Epithelial cell of prostate (primary cell): ENCODE measurements around the gene DTX4.
A peak's percentile ranks its signal among the peaks of the same experiment; 100 is the strongest.

ENCODE experiments used
- DNase-seq: peaks from one replicate; pipeline ENCODE4 v3.0.0-alpha.2; 2011; ENCODE audit warnings: low read depth, low spot score
- H3K27ac ChIP-seq: fragments of 450-650 bp; 2 replicates; pipeline ENCODE4 v1.5.1; 2017; ENCODE audit warnings: mild to moderate bottlenecking

Gene DTX4

DNA sequence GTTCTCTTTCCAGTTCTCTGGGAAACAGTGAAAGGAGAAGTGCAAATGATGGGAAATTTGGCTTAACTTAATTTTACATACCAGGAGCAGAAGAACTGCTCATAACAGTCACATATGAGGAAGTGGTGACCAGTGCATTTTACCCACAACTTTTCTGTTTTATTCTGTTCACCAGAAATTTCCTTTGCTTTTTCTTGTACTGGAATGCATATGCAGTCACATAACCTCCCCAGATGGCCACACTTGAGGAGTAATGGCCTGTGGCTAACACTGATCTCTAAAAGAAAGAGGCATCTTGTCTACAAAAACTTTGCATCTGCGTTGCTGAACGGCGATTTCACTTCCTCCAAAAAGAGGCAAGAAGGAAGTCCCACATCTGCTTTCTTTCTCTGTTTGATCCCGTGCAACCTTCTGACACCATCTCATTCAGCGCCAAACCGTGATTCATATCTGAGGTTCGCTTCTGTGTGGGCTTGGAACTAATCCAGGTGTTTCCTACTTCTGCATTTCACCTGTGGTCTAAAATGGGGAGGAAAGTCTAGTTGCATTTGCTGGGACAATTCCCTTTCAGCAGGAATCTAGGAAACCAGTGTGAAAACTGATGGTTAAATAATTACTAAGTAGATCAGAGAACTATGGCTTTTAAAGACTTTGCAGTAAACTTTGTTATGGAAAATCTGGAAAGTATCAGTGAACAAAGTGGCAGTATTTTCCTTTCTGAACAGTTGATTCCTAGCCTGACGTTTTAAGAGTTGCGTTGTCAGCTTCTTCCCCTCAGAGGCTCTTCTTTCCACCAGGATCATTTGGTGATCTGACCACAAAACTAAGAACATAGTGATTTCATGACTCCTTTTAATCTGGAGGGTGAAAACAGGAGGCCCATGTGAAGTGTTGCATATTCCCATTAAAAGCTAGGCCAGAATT is 45.0 kb downstream of the DTX4 start:
- no peak overlapping the region for H3K27ac ChIP-seq
- DNase-seq = peak; percentile 41

DNA sequence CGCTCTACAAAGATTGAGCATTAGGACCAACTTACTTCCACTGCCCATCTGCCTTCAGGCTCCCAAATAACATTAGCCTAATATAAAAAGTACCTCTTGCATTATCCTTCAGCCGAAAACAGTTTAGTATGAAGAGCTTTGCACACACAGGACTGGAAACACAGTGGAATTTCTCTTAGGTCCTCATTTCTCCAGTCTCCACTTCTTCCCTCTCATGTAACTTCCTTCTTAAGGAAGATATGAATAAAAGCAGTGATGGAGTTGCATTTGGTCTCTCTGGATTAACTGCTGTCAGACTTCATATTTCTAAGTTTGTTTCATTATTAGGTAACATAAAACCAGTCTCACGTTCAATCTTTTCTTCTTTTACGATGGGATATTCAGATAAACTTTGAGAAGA is 46.4 kb downstream of the DTX4 start:
- no peak for DNase-seq
- H3K27ac ChIP-seq = no peak overlapping the region

DNA sequence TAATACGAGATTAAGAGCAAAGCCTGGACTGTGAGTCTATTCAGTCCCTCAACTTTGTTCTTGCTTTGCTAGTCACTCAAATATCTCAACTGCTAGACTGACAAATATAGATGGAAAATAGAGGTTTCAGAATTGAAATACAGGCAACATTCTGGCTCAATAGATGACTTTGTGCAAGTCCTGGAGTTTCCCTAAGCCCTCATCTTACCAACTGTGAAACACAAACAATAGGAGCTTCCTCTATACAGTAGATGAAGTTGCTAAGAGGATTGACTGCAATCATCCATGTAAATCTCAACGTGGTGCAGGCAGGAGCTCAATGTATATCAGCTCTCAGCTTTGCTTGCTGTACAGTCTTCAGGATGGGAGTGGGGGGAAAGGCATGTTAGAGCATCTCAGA is 47.0 kb downstream of the DTX4 start:
- H3K27ac ChIP-seq = no peak overlapping the region
- DNase-seq = no peak

DNA sequence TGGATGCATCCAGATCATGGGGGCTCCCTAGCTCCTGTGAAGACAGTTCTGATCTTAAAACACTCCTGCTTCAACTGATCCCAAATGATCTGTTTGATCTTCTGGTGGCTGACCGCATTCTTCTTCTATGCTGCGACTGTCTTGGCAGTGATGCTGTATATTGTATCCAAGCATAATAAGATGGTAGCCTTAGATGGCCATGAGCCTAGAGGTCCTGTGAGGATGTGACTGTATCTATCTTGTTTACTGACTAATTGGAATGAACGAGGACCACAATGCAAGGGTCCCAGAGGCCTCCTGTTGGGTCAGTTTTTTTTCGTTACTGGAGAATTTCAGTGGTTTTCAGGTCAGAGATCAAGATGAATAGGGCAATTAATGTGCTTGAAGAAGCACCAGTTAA is 47.9 kb downstream of the DTX4 start:
- H3K27ac ChIP-seq = no peak overlapping the region

DNA sequence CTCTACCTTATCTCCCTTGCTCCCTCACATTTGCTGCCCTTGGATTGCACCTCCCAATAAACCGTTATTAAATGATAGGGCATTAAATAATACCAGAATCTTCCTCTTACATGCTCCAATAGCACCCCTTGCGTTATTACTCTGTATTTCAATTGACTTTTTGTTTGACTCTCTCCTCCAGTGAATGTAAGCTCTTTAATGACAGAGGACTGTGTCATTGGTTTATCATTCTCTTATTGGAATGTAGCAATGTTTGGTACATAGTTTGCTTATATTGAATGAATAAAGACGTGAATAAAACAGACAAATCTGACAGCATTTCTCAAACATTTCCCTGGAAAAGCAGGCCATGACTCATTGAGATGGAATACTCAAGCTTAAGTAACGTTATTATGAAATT is 49.5 kb downstream of the DTX4 start:
- peak overlapping the region; percentile 35 for H3K27ac ChIP-seq
- no peak for DNase-seq

More for the DNA sequence above, 47.9 kb downstream of the DTX4 start:
- no peak for DNase-seq

DNA sequence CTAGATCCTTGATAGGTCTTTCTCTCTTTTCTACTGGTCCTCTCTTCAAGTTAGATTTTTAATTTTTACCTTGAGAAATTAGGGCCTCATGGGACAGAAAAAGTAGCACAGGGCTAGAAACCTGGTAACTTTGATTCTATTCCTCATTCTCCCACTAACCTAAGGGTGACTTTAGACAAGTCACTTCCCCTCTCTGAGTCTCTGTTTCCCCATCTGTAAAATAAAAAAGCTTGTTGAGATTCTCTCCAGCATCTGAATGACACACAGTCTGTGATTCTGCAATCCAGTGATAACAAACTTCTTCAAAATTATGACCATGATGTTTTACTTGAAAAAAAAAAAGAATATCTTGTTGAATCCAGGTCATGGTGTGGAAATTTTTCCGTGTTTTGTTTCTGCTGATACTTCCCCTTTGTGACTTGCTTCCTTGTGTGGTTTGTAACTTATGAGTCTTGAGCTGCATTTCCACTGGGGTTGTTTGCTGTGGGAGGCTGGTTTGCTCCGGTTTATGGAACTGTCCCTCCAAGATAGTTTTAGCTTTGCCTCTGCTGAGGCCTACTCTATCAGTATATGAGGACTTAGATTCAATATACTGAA is 50.6 kb downstream of the DTX4 start:
- H3K27ac ChIP-seq = no peak overlapping the region
- no peak for DNase-seq

DNA sequence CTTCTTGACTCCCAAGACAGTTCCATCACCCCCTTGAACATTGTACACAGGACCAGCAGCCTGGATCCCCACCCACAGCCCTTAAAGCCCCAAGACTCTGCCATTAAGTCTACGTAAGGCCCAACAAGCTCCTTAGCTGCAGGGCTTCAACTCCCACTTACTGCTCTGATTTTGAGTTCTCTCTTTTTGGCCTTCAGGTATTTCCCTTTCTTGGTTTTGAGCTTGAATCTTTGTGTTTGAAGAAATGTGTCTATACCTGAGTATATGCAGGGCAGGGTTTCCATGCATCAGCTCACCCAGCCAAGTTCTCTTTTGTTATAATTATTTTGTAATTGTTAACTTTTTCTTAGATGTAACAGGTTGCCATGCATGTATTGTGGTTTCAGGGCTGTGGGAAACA is 51.2 kb downstream of the DTX4 start:
- no peak overlapping the region for H3K27ac ChIP-seq
- DNase-seq = no peak

DNA sequence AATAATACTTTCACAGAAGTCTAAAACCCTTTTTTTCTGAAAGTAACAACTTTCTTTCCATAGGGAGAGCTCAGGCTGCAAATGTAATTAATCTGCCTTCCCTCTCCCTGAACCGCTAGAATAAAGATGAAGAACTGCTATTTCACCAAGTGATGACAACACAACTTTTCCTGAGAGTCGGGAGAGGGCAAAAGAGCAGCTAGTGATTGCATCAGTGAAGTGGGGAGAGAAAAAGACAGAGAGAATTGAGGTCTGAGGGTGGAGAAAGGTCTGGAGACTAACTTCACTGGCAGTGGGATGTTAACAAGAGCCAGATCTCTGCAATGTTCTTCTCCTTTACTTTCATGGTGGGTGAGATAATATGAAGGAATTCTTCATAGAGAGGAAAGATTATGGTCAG is 51.7 kb downstream of the DTX4 start:
- H3K27ac ChIP-seq = no peak overlapping the region
- DNase-seq = no peak

DNA sequence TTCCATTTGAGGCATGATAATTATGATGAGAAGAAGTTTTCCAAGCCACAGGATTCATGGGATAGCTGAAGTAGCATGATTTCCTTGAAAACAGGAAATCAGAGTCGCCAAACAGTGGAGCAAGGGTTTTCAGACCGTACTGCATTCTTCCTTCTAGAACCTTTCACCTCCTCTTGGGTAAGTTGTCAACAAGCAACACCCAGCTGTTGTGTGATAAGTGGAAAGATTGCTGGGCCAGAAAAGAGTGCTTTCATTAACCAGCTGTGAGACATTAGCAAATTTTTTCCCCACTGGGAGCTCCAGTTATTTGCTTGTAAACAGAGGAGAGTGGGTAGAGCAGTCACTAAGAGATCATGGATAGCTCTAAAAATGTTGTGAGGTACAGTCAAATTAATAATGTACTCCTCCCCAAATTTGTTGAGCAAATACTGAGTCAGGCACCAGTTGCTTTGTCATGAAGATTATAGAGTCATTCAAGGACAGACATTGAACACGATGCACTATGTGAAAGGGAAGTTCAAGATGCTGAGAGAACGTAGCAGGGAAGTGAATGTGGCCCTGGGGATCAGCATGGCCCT is 52.5 kb downstream of the DTX4 start:
- no peak overlapping the region for H3K27ac ChIP-seq
- no peak for DNase-seq

DNA sequence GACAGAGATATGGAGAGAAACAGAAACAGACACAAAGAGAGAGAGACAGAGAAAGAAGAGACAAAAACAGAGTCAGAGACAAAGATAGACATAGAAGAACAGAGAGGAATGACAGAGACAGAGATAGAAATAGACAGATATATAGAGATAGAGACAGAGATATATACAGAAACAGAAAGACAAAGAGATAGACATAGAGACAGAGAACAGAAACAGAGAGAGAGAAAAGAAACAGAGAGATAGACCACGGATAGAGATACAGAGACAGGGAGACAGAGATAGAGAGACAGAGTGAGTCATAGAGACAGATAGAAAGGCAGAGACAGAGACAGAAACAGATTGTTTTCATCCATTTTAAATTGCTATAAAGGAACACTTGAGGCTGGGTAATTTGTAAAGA is 53.1 kb downstream of the DTX4 start:
- H3K27ac ChIP-seq = no peak overlapping the region
- no peak for DNase-seq

DNA sequence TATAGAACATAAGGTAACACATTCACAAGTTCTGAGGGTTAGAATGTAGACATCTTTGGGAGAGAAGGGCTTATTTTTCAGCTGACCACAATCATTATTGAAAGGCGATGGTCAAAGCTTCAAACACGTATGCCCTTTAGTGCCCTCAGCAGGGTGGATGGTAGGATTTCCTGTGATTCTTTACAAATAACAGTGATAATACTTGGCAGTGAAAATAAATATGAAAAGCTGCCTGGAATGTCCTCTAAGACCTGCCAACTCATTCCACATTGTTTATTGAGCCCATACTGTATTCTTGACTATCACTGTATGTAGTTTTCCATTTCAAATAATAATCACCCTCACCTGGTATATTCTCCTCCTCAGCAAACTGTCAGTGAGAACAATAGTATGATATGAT is 54.5 kb downstream of the DTX4 start:
- no peak for DNase-seq

DNA sequence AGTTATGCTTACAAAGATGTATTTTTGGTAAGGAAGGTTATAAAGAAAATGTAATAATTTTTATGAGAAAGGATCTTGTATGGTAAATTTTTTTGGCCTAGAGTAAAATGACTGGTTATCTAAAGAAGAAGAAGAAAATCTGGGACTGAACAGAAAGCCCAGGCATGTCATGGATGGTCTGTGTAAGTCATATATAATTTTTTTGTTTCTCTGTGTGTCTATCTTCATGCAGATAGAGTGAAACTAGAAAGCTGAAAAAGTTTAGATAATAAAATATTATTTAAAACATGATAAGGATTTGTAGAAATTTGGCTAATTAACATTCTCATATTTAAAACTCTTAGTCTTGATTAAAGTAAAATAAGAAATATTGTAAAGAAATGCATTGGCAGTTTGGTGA is 68.4 kb downstream of the DTX4 start:
- H3K27ac ChIP-seq = no peak overlapping the region

More for the DNA sequence above, 54.5 kb downstream of the DTX4 start:
- H3K27ac ChIP-seq = no peak overlapping the region

DNA sequence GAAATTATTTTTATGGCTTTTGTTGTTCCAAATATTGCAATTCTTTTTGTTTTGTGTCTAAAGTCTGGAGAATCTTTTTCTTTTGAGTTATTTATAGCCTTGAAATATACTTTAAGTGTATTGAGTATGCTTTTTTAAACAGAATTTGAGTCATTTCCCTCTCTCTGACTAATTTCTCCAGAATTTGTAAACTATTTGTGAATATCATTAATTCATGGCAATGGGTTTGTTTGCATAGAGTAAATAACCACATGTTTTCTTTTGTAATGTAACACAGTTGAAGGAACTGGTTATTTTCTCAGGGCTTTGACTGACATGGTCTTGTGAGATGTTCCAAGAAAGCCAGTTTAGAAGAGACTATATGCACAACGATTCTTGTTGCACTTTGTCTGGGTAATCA is 71.7 kb downstream of the DTX4 start:
- DNase-seq = no peak
- no peak overlapping the region for H3K27ac ChIP-seq

More for the DNA sequence above, 68.4 kb downstream of the DTX4 start:
- no peak for DNase-seq

DNA sequence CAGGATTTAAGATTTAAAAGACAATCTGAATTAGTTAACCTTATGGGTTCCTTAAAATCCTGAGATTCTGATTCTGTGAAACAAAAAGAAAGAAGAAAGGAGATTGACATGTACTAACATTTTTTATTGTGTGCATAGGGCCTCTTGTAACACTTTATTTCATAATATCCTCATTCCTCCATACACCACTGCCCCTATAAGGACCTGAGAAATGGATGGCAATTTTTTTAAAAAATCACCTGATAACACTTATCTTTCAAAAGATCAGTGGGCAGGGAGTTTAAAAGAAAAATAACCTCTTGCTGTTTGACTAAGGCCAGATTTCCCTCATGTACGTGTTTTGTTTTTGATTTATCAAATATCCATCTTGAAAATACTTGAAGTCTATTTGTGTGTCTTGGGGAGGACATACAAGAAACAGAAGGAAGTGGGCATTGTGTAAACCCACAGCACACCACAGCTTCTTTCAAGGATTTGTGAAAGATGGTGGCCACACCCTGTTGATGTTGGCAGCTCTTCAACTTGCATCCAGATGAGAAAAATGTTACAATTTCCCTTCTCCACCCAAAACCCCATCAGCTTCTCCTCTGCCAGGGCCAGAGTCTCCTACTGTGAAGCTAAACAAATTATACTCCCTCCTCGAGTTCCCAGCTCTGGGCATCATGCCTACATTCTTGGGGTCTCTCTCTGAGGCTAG is 75.7 kb downstream of the DTX4 start:
- H3K27ac ChIP-seq = no peak overlapping the region
- no peak for DNase-seq

DNA sequence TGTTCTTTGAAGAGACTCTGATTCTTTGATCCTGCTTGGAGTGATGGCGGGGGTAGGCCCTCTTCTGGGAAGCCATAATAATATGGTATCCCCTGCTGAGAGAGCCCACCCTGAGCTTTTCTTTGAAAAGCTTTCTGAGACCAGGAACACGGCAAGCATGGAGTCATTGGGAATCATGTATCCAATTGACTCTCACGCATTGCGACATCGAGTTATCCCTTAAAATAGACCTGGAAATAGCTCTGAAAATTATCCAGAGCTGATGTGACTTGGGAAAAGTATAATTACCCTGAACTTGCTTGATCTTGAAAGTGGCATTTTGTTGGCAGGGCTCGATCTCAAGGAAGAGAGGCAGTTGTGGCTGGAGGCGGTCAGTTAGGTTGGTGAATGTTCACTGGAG is 77.6 kb downstream of the DTX4 start:
- H3K27ac ChIP-seq = no peak overlapping the region
- no peak for DNase-seq

DNA sequence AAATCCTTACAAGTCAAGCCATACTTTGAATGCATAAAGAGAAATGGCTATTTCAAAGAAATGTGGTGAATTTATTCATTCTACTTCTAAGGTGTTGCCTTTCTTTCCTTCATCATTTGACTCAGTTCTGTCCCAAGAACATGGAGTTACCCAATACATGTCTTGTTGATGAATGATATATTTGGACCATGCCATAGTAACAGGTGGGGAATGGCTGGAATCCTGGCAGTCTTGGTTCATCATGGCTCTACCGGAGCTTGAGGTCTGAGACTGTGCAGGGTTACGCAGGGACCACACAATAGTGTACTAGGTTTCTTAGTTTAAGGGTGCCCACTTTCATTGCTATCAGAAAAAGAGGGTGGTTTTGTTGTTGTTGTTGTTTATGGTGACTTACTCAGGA is 81.1 kb downstream of the DTX4 start:
- H3K27ac ChIP-seq = no peak overlapping the region
- DNase-seq = no peak

DNA sequence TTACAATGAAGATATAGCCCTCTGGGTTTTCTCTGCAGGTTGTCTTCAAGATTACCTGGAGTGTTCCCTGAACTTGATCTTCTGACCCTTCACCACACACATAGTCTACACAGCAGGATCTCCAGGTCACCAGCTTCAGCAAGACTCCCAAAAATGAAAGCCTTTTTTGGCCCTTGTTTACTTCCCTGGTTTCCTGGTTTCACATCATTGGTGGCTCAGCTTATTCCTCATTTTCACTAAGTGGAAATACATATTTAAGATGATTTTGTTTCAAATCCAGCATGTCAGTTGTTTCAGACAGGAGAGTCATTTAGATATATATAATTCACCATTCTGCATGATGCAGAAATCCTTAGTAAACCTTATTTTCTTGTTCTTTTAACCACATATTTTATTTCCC is 82.4 kb downstream of the DTX4 start:
- H3K27ac ChIP-seq = no peak overlapping the region
- no peak for DNase-seq

DNA sequence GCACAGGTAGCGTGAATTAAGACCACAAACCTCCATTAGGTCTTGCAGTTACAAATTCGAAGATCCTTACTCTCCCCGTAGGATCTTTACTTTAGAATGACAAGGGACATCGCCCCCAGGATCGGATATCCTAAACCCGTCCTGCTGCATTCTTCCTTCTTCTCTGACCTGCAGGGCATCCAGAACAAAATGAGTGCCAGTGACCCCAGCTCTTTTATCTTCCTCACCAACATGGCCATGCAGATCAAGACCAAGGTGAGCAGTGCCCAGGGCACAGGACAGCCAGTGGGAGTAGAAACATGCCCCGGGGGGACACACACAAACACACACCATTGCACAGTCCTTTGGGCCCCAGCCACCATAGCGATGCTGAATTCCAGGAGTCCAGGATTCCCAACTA is 83.3 kb downstream of the DTX4 start:
- no peak overlapping the region for H3K27ac ChIP-seq
- no peak for DNase-seq
